Activated naive CD4-positive, alpha-beta T cell treated with anti-CD3 and anti-CD28 coated beads, Interleukin-2, amount 50 U/mL, for 72 hours (primary cell): Measurements from ENCODE around the gene FBP1. TPM values are rescaled to one million over a fixed set of nuclear protein-coding genes. Genes with fewer than 3 reads are reported as not detected.

ENCODE experiments used
- ATAC-seq, 2 donors: fragments of 150-1000 bp; cut with Tn5 transposase; 2 replicates each; pipeline ENCODE4 v1.10.0; 2021; ENCODE audit warnings: mild to moderate bottlenecking in 2 of 2, moderate library complexity in 2 of 2
- DNase-seq, 2 donors: peaks; one replicate each; pipeline ENCODE4 v3.0.0; 2021 to 2022; ENCODE audit warnings: low spot score in 2 of 2
- H3K27ac Mint-ChIP-seq, 2 donors: one replicate each; pipeline ENCODE4 v1.8.0; 2022; ENCODE audit warnings: mild to moderate bottlenecking in 2 of 2, mixed read lengths in 2 of 2
- H3K36me3 Mint-ChIP-seq, 2 donors: one replicate each; pipeline ENCODE4 v1.8.0; 2022; ENCODE audit warnings: mixed read lengths in 2 of 2
- H3K9me3 Mint-ChIP-seq, 2 donors: one replicate each; pipeline ENCODE4 v1.8.0; 2022; ENCODE audit warnings: mixed read lengths in 2 of 2
- total RNA-seq, 2 donors: library from RNA; stranded (reverse); gene quantifications; one replicate each; pipeline ENCODE4 v1.2.3, GENCODE V29; 2022

The FBP1 gene
- total RNA-seq = 1 to 10 TPM in 1 of 2 donors, under 1 TPM in 1; 0.89 to 1.2 TPM

DNA sequence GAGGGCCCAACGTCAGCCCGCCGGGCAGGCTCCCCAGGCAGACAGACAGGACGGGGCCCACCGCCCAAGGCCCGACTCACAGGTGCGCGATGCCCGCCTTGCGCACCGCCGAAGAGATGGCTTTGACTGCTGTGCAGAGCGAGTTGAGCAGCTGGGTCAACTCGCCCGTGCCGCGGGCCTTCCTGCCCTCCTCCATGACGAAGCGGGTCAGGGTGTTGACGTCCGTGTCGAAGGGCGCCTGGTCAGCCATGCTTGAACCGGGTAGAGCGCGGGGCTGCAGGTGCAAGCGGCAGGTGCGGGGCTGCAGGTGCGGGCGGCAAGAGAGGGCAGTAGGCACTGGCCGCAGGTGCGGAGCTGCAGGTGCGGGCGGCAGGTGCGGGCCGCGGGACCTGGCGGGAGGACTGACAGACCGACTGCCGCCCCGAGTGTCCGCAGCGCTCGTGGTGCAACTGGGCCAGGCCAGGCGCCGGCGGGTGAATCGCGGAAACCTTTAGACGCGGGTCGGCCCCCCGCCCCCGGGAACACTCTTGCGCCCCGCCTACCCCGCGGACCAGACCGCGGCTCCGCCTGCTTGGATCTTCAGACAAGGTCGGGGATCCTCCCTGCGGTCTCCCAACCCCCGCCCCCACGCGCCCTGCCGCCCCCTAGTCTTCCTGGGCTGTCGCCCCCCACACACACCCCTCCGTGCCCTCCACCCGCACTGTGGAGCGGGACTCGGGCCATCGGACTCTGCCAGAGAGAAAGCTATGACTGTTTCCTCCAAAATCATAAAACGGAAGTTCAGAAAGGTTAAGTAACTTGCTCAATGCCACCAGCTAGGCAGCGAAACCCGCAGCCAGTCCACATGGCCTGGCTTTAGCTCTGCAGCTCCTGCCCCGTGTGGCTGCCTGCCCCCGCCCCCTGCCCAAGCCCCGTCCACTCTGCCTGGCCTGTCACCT, at the start of gene FBP1:
Gene FBP1 (minus strand): TSS at position 458 of the 938 bp plus-strand sequence. CDS start 208 bp downstream, at position 250.
- Mint-ChIP-seq H3K36me3 (no peaks in the 10 kb centered on the region), H3K27ac (peak within 1 kb of the TSS in 1 of 2 donors; percentile 54), H3K9me3 (no peaks in the 10 kb centered on the region)
- ATAC-seq (peak; percentile 81 to 91), DNase-seq (peak; percentile 25 to 66)

- ATAC-seq (no peak), DNase-seq (no peak)
- no peaks in the 10 kb centered on the region for H3K9me3 Mint-ChIP-seq
- no peak overlapping the region for H3K27ac Mint-ChIP-seq
- no peaks in the 10 kb centered on the region for H3K36me3 Mint-ChIP-seq
Measured at GRCh38 chr9:94687451-94687850, 48.1 kb upstream of the FBP1 start.

DNA sequence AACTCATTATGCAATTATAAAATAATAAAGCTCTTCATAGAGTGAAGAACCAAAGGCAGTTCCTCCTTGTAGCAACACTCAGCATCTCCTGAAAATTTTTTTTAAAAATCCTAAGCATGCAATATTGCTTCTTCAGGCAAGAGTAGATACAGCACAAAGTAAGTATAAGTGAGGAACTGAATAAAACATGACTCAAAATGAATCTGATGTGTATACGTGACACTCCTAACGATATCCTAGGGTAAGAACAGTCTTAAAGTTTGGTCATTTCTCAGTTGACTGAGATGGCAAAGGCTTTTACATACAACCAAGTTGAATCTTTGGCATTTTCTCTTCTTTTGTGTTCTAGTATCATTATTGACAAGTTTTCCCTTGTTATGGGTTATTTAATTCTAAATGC, 46.0 kb upstream of the FBP1 start:
- no peaks in the 10 kb centered on the region for H3K36me3 Mint-ChIP-seq
- H3K27ac Mint-ChIP-seq = no peak overlapping the region
- DNase-seq = no peak
- no peaks in the 10 kb centered on the region for H3K9me3 Mint-ChIP-seq
- ATAC-seq = no peak

- ATAC-seq (peak; percentile 91 to 93), DNase-seq (peak in 1 of 2 donors; percentile 57)
- Mint-ChIP-seq H3K27ac (no peak overlapping the region), H3K9me3 (no peaks in the 10 kb centered on the region), H3K36me3 (no peaks in the 10 kb centered on the region)
Measured at GRCh38 chr9:94681508-94681907, 42.2 kb upstream of the FBP1 start.

- H3K9me3 Mint-ChIP-seq = no peaks in the 10 kb centered on the region
- DNase-seq = no peak
- no peak overlapping the region for H3K27ac Mint-ChIP-seq
- no peak for ATAC-seq
- H3K36me3 Mint-ChIP-seq = no peaks in the 10 kb centered on the region
Measured at GRCh38 chr9:94680621-94681020, 41.3 kb upstream of the FBP1 start.

GRCh38 chr9:94680020-94680419, 40.7 kb upstream of the FBP1 start:
- Mint-ChIP-seq H3K9me3 (no peaks in the 10 kb centered on the region), H3K27ac (no peak overlapping the region)

GRCh38 chr9:94679587-94679986, 40.3 kb upstream of the FBP1 start:
- no peak for ATAC-seq
- Mint-ChIP-seq H3K9me3 (no peaks in the 10 kb centered on the region), H3K27ac (no peak overlapping the region)

More at GRCh38 chr9:94680020-94680419, 40.7 kb upstream of the FBP1 start:
- DNase-seq = no peak
- no peak for ATAC-seq
- no peaks in the 10 kb centered on the region for H3K36me3 Mint-ChIP-seq

GRCh38 chr9:94677929-94678328, 38.6 kb upstream of the FBP1 start:
- ATAC-seq = no peak
- no peak for DNase-seq
- Mint-ChIP-seq H3K36me3 (no peaks in the 10 kb centered on the region), H3K9me3 (no peaks in the 10 kb centered on the region), H3K27ac (no peak overlapping the region)

More at GRCh38 chr9:94679587-94679986, 40.3 kb upstream of the FBP1 start:
- no peak for DNase-seq
- H3K36me3 Mint-ChIP-seq = no peaks in the 10 kb centered on the region

DNA sequence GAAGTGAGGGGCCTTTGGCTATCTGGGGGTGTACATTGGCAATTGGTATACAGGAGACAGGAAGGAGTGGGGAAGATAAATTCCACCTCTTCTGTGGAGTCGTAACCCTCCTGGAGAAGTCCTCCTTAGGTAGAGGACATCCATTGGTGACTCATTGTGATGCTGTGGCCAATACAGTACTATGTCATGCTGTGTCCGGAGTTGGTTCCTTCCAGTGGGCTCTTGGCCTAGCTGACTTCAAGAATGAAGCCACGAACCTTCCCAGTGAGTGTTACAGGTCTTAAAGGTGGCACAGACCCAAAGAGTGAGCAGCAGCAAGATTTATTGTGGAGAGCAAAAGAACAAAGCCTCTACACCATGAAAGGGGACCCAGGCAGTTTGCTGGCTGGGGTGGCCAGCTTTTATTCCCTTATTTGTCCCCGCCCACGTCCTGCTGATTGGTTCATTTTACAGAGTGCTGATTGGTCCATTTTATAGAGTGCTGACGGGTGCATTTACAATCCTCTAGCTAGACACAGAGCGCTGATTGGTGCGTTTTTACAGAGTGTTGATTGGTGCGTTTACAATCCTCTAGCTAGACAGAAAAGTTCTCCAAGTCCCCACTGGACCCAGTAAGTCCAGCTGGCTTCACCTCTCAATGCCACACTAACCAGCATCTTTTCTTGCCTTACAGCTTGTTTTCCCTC, 37.3 kb upstream of the FBP1 start:
- Mint-ChIP-seq H3K9me3 (no peaks in the 10 kb centered on the region), H3K36me3 (no peaks in the 10 kb centered on the region), H3K27ac (no peak overlapping the region)
- no peak for DNase-seq
- no peak for ATAC-seq

DNA sequence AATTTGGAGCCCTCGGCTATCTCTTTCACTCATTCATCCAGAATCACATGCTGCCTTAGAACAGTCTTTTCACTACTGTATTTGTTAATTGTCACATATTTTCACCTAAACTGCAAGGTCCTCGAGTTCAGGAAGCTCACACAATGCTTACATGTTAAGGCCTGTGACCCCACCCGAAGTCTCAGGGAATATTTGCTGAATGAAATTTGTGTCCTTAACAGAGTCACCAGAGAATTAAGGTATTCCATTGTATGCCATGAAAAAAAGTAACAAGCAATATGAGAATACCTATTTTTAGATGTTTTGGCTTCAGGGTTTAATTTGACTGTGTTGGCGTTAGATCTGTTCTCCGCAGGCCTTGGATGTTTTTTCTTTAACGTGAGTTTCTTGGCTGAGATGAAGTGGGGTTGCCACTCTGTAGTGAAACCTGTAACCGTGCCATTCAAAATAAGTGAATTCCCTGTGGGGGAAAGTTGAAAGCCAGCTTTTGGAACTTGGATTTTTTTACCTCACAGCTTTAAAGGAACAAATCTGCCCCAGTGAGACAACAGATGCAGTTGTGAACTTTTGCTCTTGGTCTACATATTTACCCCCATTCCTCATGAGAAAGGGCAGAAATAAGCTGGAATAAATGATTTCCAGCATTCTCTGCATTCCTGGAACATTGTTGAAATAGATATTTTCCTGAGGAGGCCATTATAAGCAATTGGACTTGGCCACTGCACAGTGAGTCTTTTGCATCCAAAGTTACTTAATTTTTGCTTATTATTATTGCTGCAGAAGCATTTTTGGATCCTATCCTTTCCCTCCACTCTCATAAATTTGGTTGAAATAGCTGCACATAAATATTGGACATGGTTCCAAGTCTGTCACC, 35.9 kb upstream of the FBP1 start:
- no peak for ATAC-seq
- Mint-ChIP-seq H3K9me3 (no peaks in the 10 kb centered on the region), H3K27ac (no peak overlapping the region), H3K36me3 (no peaks in the 10 kb centered on the region)
- DNase-seq = no peak

- ATAC-seq = no peak
- Mint-ChIP-seq H3K27ac (no peak overlapping the region), H3K36me3 (no peaks in the 10 kb centered on the region)
Measured at GRCh38 chr9:94672811-94673487, 33.6 kb upstream of the FBP1 start.

GRCh38 chr9:94668928-94669729, 29.8 kb upstream of the FBP1 start:
- H3K9me3 Mint-ChIP-seq = no peaks in the 10 kb centered on the region
- ATAC-seq (peak; percentile 86 to 92), DNase-seq (peak in 1 of 2 donors; percentile 54)
- H3K36me3 Mint-ChIP-seq = no peaks in the 10 kb centered on the region
- peak overlapping the region in 1 of 2 donors; percentile 35 for H3K27ac Mint-ChIP-seq

More at GRCh38 chr9:94672811-94673487, 33.6 kb upstream of the FBP1 start:
- no peak for DNase-seq
- no peaks in the 10 kb centered on the region for H3K9me3 Mint-ChIP-seq

DNA sequence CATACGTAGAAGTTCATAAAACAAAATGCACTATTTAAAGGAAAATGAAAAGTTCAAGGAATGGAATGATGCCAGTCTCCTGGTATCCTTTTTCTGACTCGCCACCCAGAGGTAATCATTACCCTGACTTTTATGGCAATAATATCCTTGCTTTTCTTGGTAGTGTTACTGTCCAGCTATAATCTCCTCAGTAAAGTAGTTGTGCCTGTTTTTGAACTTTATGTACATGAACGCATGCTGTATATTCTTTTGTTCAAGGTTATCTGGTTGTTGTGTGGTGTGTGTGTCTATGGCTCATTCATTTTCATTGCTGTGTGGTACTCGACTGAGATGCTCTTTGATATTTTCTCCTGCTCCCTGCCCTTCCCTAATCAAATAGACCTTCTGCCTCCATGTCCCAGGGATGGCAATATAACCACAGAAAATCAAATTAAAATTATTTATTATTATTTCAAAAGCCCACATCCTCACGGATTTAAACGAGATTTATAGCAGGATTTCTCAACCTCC, 29.2 kb upstream of the FBP1 start:
- H3K36me3 Mint-ChIP-seq = no peaks in the 10 kb centered on the region
- ATAC-seq (peak in 1 of 2 donors; percentile 13), DNase-seq (no peak)
- H3K9me3 Mint-ChIP-seq = no peaks in the 10 kb centered on the region
- peak overlapping the region in 1 of 2 donors; percentile 35 for H3K27ac Mint-ChIP-seq

DNA sequence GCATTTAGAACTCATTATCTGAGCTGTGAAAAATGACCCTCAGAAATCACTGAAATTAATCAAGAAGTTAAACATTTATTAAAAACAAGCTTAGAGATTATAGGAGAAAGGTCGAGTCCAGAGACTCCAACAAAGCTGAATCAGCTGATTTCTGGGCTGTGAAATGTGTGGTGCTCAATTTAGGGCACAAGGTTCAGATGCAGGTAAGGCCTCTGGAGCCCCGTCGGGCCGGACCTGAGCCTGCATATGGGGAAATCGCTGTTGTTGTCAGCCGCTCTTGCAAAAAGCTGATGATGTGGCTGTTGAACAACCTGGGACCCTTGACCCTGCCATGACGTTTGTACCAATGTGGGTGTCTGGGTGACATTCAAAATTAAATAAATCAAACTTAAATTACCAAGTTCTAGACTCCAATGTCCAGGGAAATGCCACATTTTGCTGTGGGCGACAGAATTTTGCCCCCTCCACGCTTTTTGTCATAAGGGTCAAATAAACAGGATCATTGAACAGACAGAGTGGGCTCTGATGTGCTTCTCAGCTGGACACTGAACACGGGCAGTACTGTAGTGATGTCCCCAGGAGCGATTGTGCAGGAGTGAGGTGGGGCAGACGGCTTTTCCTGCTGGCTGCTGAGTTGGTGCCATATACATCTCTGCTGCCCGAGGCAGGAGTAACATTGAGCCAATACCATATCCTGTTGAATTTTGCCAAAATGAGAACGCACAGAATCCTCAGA, 27.2 kb upstream of the FBP1 start:
- H3K36me3 Mint-ChIP-seq = no peaks in the 10 kb centered on the region
- no peaks in the 10 kb centered on the region for H3K9me3 Mint-ChIP-seq
- H3K27ac Mint-ChIP-seq = no peak overlapping the region
- no peak for ATAC-seq
- no peak for DNase-seq

- no peak for ATAC-seq
- DNase-seq = no peak
- no peak overlapping the region for H3K27ac Mint-ChIP-seq
- H3K36me3 Mint-ChIP-seq = no peaks in the 10 kb centered on the region
- no peaks in the 10 kb centered on the region for H3K9me3 Mint-ChIP-seq
Measured at GRCh38 chr9:94665613-94666012, 26.3 kb upstream of the FBP1 start.
